Ascending aorta (tissue), 2 donors: ENCODE data around the gene MIEN1. TPM values are rescaled to one million over a fixed set of nuclear protein-coding genes. Genes with fewer than 3 reads are reported as not detected.

Experiments used
- DNase-seq, 2 donors: peaks; one replicate each; pipeline ENCODE4 v3.0.0-alpha.2; 2019; ENCODE audit warnings: low spot score in 2 of 2
- H3K27ac ChIP-seq, 2 donors: fragments of 200-600 bp; sonication (generic); one replicate each; pipeline ENCODE4 v1.5.1; 2016 to 2017; ENCODE audit warnings: mild to moderate bottlenecking in 1 of 2
- H3K27me3 ChIP-seq: fragments of 200-600 bp; sonication (generic); one replicate; pipeline ENCODE4 v1.5.1; 2017
- H3K36me3 ChIP-seq, 2 donors: fragments of 200-600 bp; sonication (generic); one replicate each; pipeline ENCODE4 v1.5.1; 2016
- H3K4me1 ChIP-seq, 2 donors: fragments of 200-600 bp; sonication (generic); one replicate each; pipeline ENCODE4 v1.5.1; 2016 to 2017; ENCODE audit warnings: mild to moderate bottlenecking in 1 of 2
- H3K4me3 ChIP-seq, 2 donors: fragments of 200-600 bp; sonication (generic); one replicate each; pipeline ENCODE4 v1.5.1; 2016 to 2017; ENCODE audit warnings: mild to moderate bottlenecking in 1 of 2
- H3K9me3 ChIP-seq, 2 donors: fragments of 200-600 bp; sonication (generic); one replicate each; pipeline ENCODE4 v1.5.1; 2016
- CTCF ChIP-seq, 3 experiments: fragments of 200-600 bp in 2 of 3; fragments of 450-650 bp in 1 of 3; sonication (generic) in 2 of 3; IDR thresholded peaks; one replicate each; pipeline ENCODE4 v1.5.1; 2016 to 2019; ENCODE audit warnings: antibody characterized with exemption in 3 of 3, mild to moderate bottlenecking in 1 of 3, moderate library complexity in 1 of 3
- intact Hi-C: fragments of 100-400 bp; cut with DNase I; formaldehyde crosslinking; loops from one replicate; pipeline ENCODE4 v1.15.1; 2023
- total RNA-seq: library from RNA; depleted of rRNA; stranded (reverse); fragments of >200 nt; gene quantifications from one replicate; pipeline ENCODE4 v1.1.0, GENCODE V29; 2016

The MIEN1 gene, protein sequence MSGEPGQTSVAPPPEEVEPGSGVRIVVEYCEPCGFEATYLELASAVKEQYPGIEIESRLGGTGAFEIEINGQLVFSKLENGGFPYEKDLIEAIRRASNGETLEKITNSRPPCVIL
- total RNA-seq: 64.2 TPM

- H3K9me3 ChIP-seq: no peaks in the 10 kb centered on the region
- intact Hi-C loops: loop anchor here (1.0 to 5.0 kb wide), 6 partner anchors 24 to 108 kb away; partner anchors contain the start of genes PNMT, STARD3 and TCAP
- H3K4me1 ChIP-seq: peaks cover 0 to 10% of the 10 kb centered on the region in 2 donors
- H3K27me3 ChIP-seq: no peaks in the 10 kb centered on the region
- peak within 1 kb of the TSS; percentile 73 to 87 for H3K4me3 ChIP-seq
- peaks cover 15 to 35% of the 10 kb centered on the region in 2 donors for H3K36me3 ChIP-seq
- peak within 1 kb of the TSS; percentile 80 to 95 for H3K27ac ChIP-seq
- peak; percentile 89 to 96 (median 95) for TF ChIP-seq CTCF (IDR thresholded peaks at IDR 0.05)
- DNase-seq: peak; percentile 36 to 95
Observed at GRCh38 chr17:39730095-39730921, at the start of gene MIEN1. TSS of gene MIEN1 (minus strand) at chr17:39730532. CDS start at chr17:39730495, 37 bp downstream.

DNA sequence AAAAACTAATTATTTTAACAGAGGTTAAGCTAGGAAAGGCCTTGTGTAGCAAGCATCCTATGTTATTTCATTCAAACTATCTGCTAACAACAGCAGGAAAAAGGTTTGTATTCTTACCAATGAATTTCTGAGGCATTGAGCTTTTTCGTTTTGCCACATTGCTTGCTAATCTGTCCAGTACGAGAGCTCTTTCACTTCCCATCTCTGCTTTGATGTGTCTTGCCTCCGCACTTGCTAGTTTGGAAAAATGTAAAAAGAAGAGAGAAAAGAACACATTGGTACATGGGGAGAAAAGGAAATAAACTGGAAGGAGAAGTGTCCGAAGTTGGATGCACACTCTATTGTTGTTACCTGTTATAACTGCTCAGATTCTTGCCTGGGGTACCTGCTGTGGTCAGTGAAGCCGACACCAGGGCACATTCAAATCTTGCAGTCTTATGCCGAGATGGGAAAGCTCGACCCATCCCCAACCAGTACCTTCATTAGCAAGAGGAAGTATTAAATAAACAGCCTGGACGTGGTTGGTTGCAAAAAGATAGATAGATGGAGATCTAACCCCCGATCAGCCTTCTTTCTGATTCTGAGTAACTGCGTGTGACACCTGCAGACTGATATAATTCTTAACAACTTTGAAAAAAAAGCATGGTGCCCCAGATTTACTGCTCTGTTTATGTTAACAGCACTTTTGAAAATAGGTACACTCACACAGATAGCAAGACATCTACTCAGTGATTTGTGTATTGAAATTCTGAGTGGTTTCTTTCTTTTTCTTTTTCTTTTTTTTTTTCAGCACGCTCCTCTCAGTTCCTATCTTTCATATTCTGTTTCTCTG, 47.4 kb upstream of the MIEN1 start:
- Histone ChIP-seq H3K36me3 (no peaks in the 10 kb centered on the region), H3K27ac (no peak overlapping the region), H3K27me3 (no peaks in the 10 kb centered on the region), H3K9me3 (no peaks in the 10 kb centered on the region), H3K4me3 (no peak overlapping the region), H3K4me1 (no peaks in the 10 kb centered on the region)
- intact Hi-C loops: no loop called here
- no peak for TF ChIP-seq CTCF (IDR thresholded peaks at IDR 0.05)
- no peak for DNase-seq

- H3K4me1 ChIP-seq: no peaks in the 10 kb centered on the region
- H3K36me3 ChIP-seq: no peaks in the 10 kb centered on the region
- no peaks in the 10 kb centered on the region for H3K9me3 ChIP-seq
- no peak for TF ChIP-seq CTCF (IDR thresholded peaks at IDR 0.05)
- no peak overlapping the region for H3K27ac ChIP-seq
- H3K4me3 ChIP-seq: no peak overlapping the region
- no peak for DNase-seq
- intact Hi-C loops: no loop called here
- no peaks in the 10 kb centered on the region for H3K27me3 ChIP-seq
Observed at GRCh38 chr17:39776252-39776651, 45.9 kb upstream of the MIEN1 start.

DNA sequence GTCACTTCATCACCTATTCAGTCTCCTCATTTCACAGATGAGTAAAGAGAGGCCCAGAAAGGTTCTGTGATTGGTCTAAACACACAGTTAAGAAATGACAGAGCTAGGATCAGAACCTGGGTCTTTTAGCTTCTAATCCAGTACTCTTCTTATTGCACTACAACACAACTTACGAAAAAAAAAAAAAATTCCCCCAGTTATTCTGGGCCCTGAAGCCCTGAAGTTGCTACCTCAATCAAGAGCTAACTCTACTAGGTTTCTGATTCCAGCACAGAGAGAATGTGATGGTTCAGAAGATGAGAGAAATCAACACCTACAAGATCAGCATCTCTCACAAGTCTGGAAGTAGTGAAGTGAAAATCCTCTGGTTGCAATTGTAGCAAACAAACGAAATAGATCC, 44.7 kb upstream of the MIEN1 start:
- no peaks in the 10 kb centered on the region for H3K9me3 ChIP-seq
- H3K36me3 ChIP-seq: no peaks in the 10 kb centered on the region
- H3K4me1 ChIP-seq: no peaks in the 10 kb centered on the region
- H3K27me3 ChIP-seq: no peaks in the 10 kb centered on the region
- TF ChIP-seq CTCF (IDR thresholded peaks at IDR 0.05): no peak
- intact Hi-C loops: no loop called here
- no peak overlapping the region for H3K27ac ChIP-seq
- no peak overlapping the region for H3K4me3 ChIP-seq
- no peak for DNase-seq

- H3K4me3 ChIP-seq: no peak overlapping the region
- H3K27me3 ChIP-seq: no peaks in the 10 kb centered on the region
- no peak for TF ChIP-seq CTCF (IDR thresholded peaks at IDR 0.05)
- H3K4me1 ChIP-seq: no peaks in the 10 kb centered on the region
- DNase-seq: no peak
- H3K27ac ChIP-seq: no peak overlapping the region
- H3K9me3 ChIP-seq: no peaks in the 10 kb centered on the region
- H3K36me3 ChIP-seq: no peaks in the 10 kb centered on the region
- intact Hi-C loops: no loop called here
Observed at GRCh38 chr17:39774047-39774446, 43.7 kb upstream of the MIEN1 start.
